HG03139 (cell line): ENCODE results near the gene MIF4GD.

ENCODE experiments used
- ATAC-seq: cut with Tn5 transposase; IDR thresholded peaks from one replicate; pipeline ENCODE4 v1.9.1; 2021; ENCODE audit not compliant: unreplicated experiment

MIF4GD gene

DNA sequence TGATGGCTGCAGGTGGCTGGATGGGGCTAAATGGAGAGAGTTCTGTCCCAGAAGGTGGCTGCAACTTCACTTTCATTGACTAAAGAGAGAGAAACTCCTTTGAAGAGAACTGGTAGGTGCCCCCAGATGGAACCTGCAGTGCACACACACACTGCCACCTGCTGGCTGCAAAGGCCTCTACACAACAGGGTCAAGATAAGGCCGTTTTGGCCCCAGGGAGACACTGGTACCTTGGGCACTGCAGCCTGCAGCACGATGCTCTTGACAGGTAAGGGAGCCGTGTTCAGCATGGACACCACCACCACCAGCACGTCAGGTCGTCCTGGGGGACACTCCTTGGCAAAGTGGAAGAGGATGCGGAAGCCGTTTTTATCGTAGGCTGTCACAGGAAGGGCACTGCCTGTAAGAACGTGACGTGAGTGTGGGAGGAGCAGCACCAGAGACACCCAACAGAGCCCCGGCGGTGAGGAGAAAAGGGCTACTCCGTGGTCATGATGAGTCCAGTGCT lies 32.3 kb downstream of the MIF4GD start:
- no peak for ATAC-seq

DNA sequence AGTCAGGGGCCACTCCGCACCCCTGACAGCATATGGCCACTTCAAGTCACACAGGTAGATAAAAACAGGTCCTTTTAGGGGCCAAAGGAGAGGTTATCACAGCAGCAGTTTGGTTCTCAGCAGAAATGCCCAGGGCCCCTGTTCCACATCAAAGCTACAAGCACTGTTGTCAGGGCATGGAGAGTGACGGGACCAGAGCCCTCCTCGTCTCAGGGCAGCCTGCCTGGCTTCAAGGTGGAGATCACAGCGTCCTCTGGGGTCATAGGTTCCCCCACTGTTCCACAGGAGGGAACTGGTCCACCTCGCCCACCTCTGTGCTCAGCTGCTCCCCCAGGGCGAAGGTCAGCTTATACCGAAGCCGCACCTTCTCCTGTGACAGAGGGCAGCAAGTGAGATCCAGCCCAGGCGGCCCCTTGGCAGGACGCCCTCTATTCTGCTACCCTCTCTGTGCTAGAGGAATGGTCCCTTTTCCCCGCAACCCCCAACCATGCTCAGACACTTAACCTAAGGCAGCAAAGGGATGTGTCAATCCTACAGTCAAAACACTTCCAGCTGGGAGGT lies 32.9 kb downstream of the MIF4GD start:
- ATAC-seq, result no peak

DNA sequence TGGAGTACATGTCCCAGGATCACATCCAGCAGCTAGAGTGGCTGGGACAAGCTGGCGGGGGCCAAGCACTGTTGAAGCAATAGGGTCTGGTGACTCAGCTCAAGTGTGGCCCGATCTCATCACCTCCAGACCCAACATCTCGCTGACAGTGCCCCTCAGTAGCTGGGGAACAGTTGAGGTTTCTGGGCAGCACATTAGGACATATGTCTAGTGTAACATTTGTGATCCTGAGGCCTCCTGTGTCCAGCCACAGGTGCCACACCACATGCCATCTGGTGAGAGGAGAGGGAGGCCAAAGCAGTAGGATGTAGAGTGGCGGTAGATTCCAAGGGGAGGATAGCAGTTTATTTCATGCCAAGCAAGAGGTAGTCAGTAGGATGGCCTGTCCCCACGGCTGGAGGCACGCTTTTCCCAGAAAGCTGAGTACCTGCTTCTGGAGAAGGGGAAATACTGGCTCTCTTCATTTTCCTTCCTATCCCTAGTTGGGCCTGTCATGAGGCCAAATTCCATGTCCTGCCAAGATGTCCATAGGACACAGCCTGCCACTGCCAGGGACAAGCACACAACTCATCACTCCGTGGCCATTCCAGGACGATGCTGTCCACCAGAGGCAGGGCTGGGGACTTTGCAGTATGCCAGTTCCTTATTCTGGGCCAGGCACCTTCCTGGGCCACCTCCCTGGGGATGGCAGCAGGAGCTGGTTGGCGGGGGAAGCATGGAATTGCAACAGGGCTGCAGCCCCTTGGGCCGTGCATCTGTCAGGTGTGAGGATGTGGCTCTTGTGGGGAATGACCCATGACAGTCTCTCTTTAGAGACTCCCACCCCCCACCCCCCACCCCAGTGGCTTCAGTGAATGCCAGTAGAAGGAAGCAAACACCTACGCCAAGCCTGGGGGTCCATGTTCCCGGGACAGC lies 33.7 kb downstream of the MIF4GD start:
- no peak for ATAC-seq

DNA sequence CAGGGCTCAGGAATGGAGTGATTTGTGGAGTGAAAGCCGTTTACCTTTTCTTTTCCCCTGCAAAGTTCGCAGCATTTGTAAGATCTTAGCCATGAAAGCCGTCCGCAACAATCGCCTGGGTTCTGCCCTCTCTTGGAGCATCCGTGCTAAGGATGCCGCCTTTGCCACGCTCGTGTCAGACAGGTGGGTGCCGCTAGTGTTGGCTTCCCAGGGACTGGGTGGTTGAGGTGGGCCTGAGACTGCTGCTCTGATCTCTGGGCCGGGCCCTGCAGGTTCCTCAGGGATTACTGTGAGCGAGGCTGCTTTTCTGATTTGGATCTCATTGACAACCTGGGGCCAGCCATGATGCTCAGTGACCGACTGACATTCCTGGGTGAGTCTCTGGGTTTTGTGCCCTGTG lies 38.2 kb downstream of the MIF4GD start:
- no peak for ATAC-seq

DNA sequence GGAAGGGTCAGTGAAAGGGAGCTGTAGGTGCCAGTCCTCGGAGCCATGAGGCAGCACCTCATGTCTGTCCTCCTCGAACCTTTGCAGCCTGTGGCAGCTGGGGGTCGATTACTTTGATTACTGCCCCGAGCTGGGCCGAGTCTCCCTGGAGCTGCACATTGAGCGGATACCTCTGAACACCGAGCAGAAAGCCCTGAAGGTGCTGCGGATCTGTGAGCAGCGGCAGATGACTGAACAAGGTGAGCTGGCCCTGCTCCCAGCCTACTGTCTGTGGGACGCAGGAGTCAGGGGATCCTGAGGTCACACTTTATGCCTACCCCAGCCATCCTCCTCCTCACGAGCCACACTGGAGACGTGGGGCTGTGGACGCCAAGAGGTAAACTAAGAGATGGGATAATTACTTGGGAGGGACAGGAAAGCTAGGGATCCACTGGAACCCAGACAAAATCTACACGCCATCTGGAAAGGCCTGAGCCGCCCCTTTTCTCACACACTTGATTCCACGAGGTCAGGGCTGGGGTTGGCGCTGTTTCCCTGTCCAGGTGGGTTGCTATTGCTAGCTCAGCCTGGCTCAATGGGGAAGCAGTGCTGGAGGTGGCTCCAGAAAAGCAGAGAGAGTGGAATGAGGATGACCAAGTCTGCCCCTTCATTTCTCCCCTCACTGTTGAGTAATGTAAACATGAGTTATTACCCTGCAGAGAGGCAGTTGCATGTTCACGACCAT lies 39.1 kb downstream of the MIF4GD start:
- no peak for ATAC-seq

DNA sequence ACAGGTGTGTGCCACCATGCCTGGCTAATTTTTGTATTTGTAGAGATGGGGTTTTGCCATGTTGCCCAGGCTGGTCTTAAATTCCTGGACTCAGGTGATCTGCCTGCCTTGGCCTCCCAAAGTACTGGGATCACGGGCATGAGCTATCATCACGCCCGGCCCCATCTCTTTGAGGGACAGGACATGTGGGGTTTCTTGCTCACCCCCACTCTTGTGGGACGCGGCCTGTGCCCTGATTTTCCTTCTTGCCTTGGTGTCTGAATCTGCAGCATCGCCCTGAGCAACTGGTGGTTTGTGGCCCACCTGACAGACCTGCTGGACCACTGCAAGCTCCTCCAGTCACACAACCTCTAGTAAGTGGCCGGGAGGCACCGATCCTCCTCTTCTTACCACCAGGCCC lies 40.0 kb downstream of the MIF4GD start:
- no peak for ATAC-seq

DNA sequence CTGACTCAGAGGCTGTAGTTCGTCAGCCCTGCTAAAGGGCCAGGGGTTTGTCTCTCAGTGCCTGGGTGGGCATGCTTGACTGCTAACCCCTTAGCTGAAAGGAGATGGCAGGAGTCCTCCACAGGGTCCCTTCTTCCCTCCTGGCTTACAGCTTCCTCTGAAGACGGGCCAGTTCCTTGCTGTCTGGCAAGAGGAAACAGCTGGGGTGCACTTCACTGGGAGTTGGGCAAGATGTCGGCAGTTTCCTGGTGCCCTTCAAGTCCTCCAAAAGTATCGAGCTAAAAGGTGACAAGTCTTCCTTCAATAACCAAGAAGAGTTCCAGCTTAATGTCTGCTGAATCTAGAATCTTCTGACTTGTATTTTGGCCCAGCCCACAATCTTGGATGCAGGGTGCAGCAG lies 42.2 kb downstream of the MIF4GD start:
- no peak for ATAC-seq

DNA sequence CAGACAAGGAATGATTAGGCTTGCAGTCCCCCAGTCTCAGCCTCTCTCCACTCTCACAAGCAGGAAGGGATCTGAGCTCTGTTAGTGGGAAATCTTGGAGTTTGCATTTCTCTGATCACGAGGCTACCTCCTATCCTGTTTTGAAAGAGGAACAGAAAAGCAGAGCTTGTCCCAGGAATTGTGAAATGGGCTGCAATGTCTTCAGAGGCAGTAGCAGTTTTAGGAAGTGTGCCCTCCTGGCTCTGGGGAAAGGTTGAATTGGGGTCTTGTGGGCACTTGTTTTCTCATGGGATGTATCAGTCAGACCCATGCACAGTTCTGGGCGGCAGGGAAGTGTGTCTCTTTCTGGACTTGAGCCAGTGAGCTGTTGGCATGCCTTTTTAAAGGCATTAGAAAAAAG lies 42.7 kb downstream of the MIF4GD start:
- no peak for ATAC-seq

DNA sequence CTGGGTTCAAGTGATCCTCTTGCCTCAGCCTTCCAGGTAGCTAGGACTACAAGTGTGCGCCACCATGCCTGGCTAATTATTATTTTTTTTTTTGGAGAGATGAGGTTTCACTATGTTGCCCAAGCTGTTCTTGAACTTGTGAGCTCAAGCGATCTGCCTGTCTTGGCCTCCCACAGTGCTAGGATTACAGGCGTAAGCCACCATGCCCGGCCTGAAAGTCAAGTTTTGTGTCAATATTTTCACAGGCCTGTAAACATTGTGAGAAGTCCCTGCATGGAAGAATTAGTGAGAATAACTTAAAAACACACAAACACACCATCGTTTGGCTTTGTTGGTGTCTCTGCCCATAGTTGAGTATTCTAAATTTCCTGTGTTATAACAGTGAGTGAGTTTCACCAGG lies 43.3 kb downstream of the MIF4GD start:
- ATAC-seq, result no peak

DNA sequence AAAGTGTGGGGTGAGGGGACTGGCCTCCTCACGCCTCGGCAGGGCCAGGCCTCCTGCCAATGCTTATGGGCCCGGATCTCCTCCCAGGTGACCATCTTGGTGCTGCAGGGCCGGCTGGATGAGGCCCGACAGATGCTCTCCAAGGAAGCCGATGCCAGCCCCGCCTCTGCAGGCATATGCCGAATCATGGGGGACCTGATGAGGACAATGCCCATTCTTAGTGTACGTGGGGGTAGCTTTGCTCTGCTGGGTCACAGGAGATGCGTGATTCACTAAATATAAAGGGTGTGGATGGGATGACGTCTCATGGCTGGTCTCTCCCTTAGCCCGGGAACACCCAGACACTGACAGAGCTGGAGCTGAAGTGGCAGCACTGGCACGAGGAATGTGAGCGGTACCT lies 46.0 kb downstream of the MIF4GD start:
- no peak for ATAC-seq

DNA sequence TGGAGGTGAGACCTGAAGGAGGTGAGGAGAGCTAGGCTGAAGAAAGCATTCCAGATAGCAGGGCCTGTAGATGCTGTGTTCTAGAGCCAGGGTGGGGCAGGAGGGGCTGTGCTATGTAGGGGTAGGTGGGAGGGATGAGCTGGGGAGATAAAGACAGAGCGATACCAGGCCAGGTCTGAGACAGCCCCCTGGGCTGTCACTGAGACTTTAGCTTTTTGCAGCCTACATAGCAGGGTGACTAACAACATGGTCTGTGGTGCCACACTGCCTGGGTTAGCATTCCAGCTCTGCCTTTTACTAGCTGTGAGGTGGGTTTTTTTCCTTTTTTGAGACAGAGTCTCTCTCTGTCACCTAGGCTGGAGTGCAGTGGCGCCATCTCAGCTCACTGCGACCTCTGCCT lies 51.2 kb downstream of the MIF4GD start:
- no peak for ATAC-seq

DNA sequence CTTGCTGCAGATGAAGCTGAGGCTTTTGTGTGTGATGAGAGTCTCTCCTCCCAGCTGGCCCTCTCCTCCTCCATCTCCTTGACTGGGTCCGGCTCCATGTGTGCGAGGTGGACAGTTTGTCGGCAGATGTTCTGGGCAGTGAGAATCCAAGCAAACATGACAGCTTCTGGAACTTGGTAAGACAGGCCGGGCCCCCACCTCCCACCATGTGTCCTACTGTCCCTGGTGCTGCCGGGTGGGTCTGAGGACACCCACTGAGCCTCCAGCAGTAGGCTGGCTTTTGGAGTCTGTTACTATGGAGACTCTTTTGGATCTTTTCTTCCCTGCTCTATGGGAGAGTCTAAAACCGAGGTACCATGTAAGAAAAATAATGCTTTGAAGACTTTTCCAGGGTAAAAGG lies 52.9 kb downstream of the MIF4GD start:
- ATAC-seq, result no peak
